Caco-2 (cell line): ENCODE results near the gene SOAT2. TPM values are rescaled to one million over a fixed set of nuclear protein-coding genes. Genes with fewer than 3 reads are reported as not detected.
A peak's percentile ranks its signal among the peaks of the same experiment; 100 is the strongest.

Experiments
- BruUV-seq: library from RNA; stranded (reverse); fragments of 400-500 nt; replicated peaks from 2 replicates; lab custom pipeline; 2021; lab: Mats Ljungman, UMichigan
- CTCF ChIA-PET: fragments of 300-600 bp; sonication (Branson Sonifier 250); formaldehyde crosslinking; loops from one replicate; lab custom pipeline; 2022; ENCODE audit warnings: antibody characterized with exemption; lab: Charles Lee
- POLR2A ChIA-PET: fragments of 300-600 bp; sonication (Branson Sonifier 250); formaldehyde crosslinking; loops from one replicate; lab custom pipeline; 2022; ENCODE audit warnings: antibody characterized with exemption; lab: Charles Lee
- DNase-seq, 2 experiments: peaks; one replicate each; pipeline versions ENCODE4 v3.0.0 to v3.0.0-alpha.2; 2020 to 2022
- H3K27me3 ChIP-seq: replicated peaks from 2 replicates; pipeline ENCODE4 v1.6.0; 2011; ENCODE audit warnings: low read length; ENCODE audit not compliant: control insufficient read depth, insufficient read depth
- H3K36me3 ChIP-seq: 2 replicates; pipeline ENCODE4 v1.5.1; 2011; ENCODE audit warnings: low read length; ENCODE audit not compliant: control insufficient read depth, insufficient read depth
- H3K4me1 ChIP-seq: fragments of 250-450 bp; sonication (Bioruptor Pico); 2 replicates; pipeline ENCODE4 v1.5.1; 2020; ENCODE audit warnings: mild to moderate bottlenecking
- H3K4me3 ChIP-seq: 2 replicates; pipeline ENCODE4 v1.5.1; 2011; ENCODE audit warnings: low read depth, mild to moderate bottlenecking, control low read depth, low read length
- H3K9me3 ChIP-seq: fragments of 250-450 bp; sonication (Bioruptor Pico); 2 replicates; pipeline ENCODE4 v1.5.1; 2020; ENCODE audit warnings: mild to moderate bottlenecking, moderate library complexity
- H3K27ac Mint-ChIP-seq: one replicate; pipeline ENCODE4 v1.8.0; 2022; ENCODE audit warnings: mixed read lengths; ENCODE audit not compliant: unreplicated experiment
- H3K27me3 Mint-ChIP-seq: one replicate; pipeline ENCODE4 v1.8.0; 2022; ENCODE audit warnings: mixed read lengths; ENCODE audit not compliant: insufficient read depth, unreplicated experiment
- H3K36me3 Mint-ChIP-seq: one replicate; pipeline ENCODE4 v1.8.0; 2022; ENCODE audit warnings: mild to moderate bottlenecking, mixed read lengths; ENCODE audit not compliant: insufficient read depth, unreplicated experiment
- H3K4me1 Mint-ChIP-seq: one replicate; pipeline ENCODE4 v1.8.0; 2022; ENCODE audit warnings: low read depth, mixed read lengths; ENCODE audit not compliant: unreplicated experiment
- H3K4me3 Mint-ChIP-seq: one replicate; pipeline ENCODE4 v1.8.0; 2022; ENCODE audit warnings: mild to moderate bottlenecking, moderate library complexity, mixed read lengths; ENCODE audit not compliant: unreplicated experiment
- H3K9me3 Mint-ChIP-seq: one replicate; pipeline ENCODE4 v1.8.0; 2022; ENCODE audit warnings: mixed read lengths; ENCODE audit not compliant: unreplicated experiment
- CTCF ChIP-seq, 2 experiments: fragments of 200-600 bp in 1 of 2; IDR thresholded peaks; 1 replicate in 1 of 2; 2 replicates in 1 of 2; pipeline versions ENCODE4 v1.5.1 to v1.8.0; 2011 to 2022; ENCODE audit warnings: antibody characterized with exemption in 1 of 2, control low read depth in 1 of 2, inconsistent platforms in 1 of 2, low read depth in 1 of 2, low read length in 1 of 2, mild to moderate bottlenecking in 1 of 2, moderate library complexity in 1 of 2; ENCODE audit not compliant: insufficient read depth in 1 of 2, severe bottlenecking in 1 of 2, unreplicated experiment in 1 of 2
- intact Hi-C: fragments of 100-400 bp; cut with micrococcal nuclease; formaldehyde crosslinking; loops from one replicate; pipeline ENCODE4 v1.10.0; 2022; ENCODE audit not compliant: unreplicated experiment
- total RNA-seq: library from RNA; stranded (reverse); gene quantifications from 2 replicates; pipeline ENCODE4 v1.2.3, GENCODE V29; 2022

SOAT2 gene
- total RNA-seq, 1 experiment from 2014 or later = 6.5 TPM

- DNase-seq = peak in 1 of 2 experiments; percentile 3
- H3K9me3 ChIP-seq = no peaks in the 10 kb centered on the region
- ChIA-PET POLR2A (no interaction called here), CTCF (interaction anchor here (2.0 to 3.2 kb wide), 4 partner anchors 12 to 33 kb away, joined by 8 to 95 read pairs (median 40); partner anchors contain the start of genes IGFBP6, SOAT2 and SPRYD3)
- no peak overlapping the region for H3K4me3 ChIP-seq
- H3K36me3 ChIP-seq = peaks cover 3% of the 10 kb centered on the region; the same call in 1 of the 2 replicates
- no peaks in the 10 kb centered on the region for H3K27me3 Mint-ChIP-seq
- intact Hi-C loops = no loop called here
- no TSS peak for BruUV-seq
- H3K4me1 ChIP-seq = peaks cover 7% of the 10 kb centered on the region
- H3K4me3 Mint-ChIP-seq = no peak overlapping the region
- H3K27ac Mint-ChIP-seq = peak overlapping the region; percentile 14
- no peak for TF ChIP-seq CTCF (IDR thresholded peaks at IDR 0.05; ENCODE audit: insufficient read depth in 1 of 2, low read depth in 1 of 2, low read length in 1 of 2, severe bottlenecking in 1 of 2, unreplicated experiment in 1 of 2)
- no peaks in the 10 kb centered on the region for H3K9me3 Mint-ChIP-seq
- H3K4me1 Mint-ChIP-seq = peaks cover 12% of the 10 kb centered on the region
- H3K27me3 ChIP-seq = no peaks in the 10 kb centered on the region
- H3K36me3 Mint-ChIP-seq = no peaks in the 10 kb centered on the region
These were observed 36.0 kb upstream of the SOAT2 start for GRCh38 chr12:53067074-53067992.

GRCh38 chr12:53067993-53068770 lies 35.1 kb upstream of the SOAT2 start:
- TF ChIP-seq CTCF (IDR thresholded peaks at IDR 0.05; ENCODE audit: insufficient read depth in 1 of 2, low read depth in 1 of 2, low read length in 1 of 2, severe bottlenecking in 1 of 2, unreplicated experiment in 1 of 2) = no peak
- no peak for DNase-seq
- CTCF ChIA-PET = interaction anchor here (3.2 kb wide), 1 partner anchor 32 kb away, joined by 95 read pairs; the partner anchor contains the start of genes IGFBP6 and SOAT2
- no peak overlapping the region for H3K4me3 Mint-ChIP-seq
- peaks cover 3% of the 10 kb centered on the region; the same call in 1 of the 2 replicates for H3K36me3 ChIP-seq
- no peak overlapping the region for H3K27ac Mint-ChIP-seq
- peaks cover 14% of the 10 kb centered on the region for H3K4me1 Mint-ChIP-seq
- no peaks in the 10 kb centered on the region for H3K9me3 Mint-ChIP-seq
- POLR2A ChIA-PET = no interaction called here
- H3K27me3 ChIP-seq = no peaks in the 10 kb centered on the region
- no peaks in the 10 kb centered on the region for H3K9me3 ChIP-seq
- no peaks in the 10 kb centered on the region for H3K27me3 Mint-ChIP-seq
- intact Hi-C loops = no loop called here
- no peak overlapping the region for H3K4me3 ChIP-seq
- no TSS peak for BruUV-seq
- H3K36me3 Mint-ChIP-seq = no peaks in the 10 kb centered on the region
- peaks cover 7% of the 10 kb centered on the region for H3K4me1 ChIP-seq
